ENCODE data around the gene SMAD7. TPM values are rescaled to one million over a fixed set of nuclear protein-coding genes. Genes with fewer than 3 reads are reported as not detected.
"Not testable (repeated sequence)": the region's sequence is repeated elsewhere in the genome, so short reads cannot be mapped to it uniquely, and the experiment has no call there.

The SMAD7 gene
- total RNA-seq, 4 donors from 2014 or later: 22.5 to 54.9 (median 40.0) TPM

GRCh38 chr18:48871391-48872166, 79.2 kb downstream of the SMAD7 start:
- TF ChIP-seq POLR2A (IDR thresholded peaks at IDR 0.05; ENCODE audit: low read depth) (no peak), POLR2AphosphoS5 (IDR thresholded peaks at IDR 0.05) (no peak), CTCF (IDR thresholded peaks at IDR 0.05) (no peak), EP300 (IDR thresholded peaks at IDR 0.05) (no peak)
- intact Hi-C loops (cut with DNase I): no loop called here
- DNase-seq (ENCODE audit: extremely low spot score): no peak
- no peaks in the 10 kb centered on the region for H3K27me3 ChIP-seq
- peaks cover 3 to 11% (median 8%) of the 10 kb centered on the region in 4 donors for H3K4me1 ChIP-seq
- no peak overlapping the region for H3K27ac ChIP-seq (replicated peaks in 1 of 4)
- WGBS: 96% methylated on average over 23 of the region's 23 CpGs
- H3K36me3 ChIP-seq: no peaks in the 10 kb centered on the region
- no peaks in the 10 kb centered on the region for H3K9me3 ChIP-seq
- no peak overlapping the region for H3K4me3 ChIP-seq

GRCh38 chr18:48870926-48871325, 79.8 kb downstream of the SMAD7 start:
- 86% methylated on average over 5 of the region's 13 CpGs for WGBS
- DNase-seq (ENCODE audit: extremely low spot score); intact Hi-C loops (cut with DNase I); H3K36me3 ChIP-seq; H3K9me3 ChIP-seq; H3K27me3 ChIP-seq; H3K27ac ChIP-seq (replicated peaks in 1 of 4); H3K4me3 ChIP-seq: not testable (repeated sequence)
- H3K4me1 ChIP-seq: peaks cover 8 to 17% (median 12%) of the 10 kb centered on the region in 4 donors

Data from esophagus muscularis mucosa (tissue), 4 donors.